Body of pancreas (tissue), 4 donors: ENCODE results near the gene PHKB. TPM values are rescaled to one million over a fixed set of nuclear protein-coding genes. Genes with fewer than 3 reads are reported as not detected.
A peak's percentile ranks its signal among the peaks of the same experiment; 100 is the strongest.

ENCODE experiments used
- ATAC-seq: fragments of 150-250 bp; one replicate; pipeline ENCODE4 v1.9.1; 2016
- DNase-seq, 4 donors: peaks; one replicate each; pipeline ENCODE4 v3.0.0-alpha.2; 2019
- H3K27ac ChIP-seq, 4 donors: fragments of 200-600 bp; sonication (generic); 1 replicate in 3 of 4; 2 replicates in 1 of 4; pipeline versions ENCODE4 v1.5.1 to v1.6.1; 2016 to 2019; ENCODE audit warnings: mild to moderate bottlenecking in 1 of 4, mixed read lengths in 1 of 4, moderate library complexity in 1 of 4
- H3K27me3 ChIP-seq, 2 donors: fragments of 200-600 bp; sonication (generic); one replicate each; pipeline ENCODE4 v1.6.0; 2016; ENCODE audit warnings: mild to moderate bottlenecking in 1 of 2
- H3K36me3 ChIP-seq, 2 donors: fragments of 200-600 bp; sonication (generic); replicated peaks in 1 of 2; 2 replicates each; pipeline ENCODE4 v1.5.1; 2016; ENCODE audit warnings: low read depth in 2 of 2; ENCODE audit not compliant: insufficient read depth in 1 of 2
- H3K4me1 ChIP-seq: fragments of 200-600 bp; sonication (generic); one replicate; pipeline ENCODE4 v1.6.0; 2016
- H3K4me3 ChIP-seq, 2 donors: fragments of 200-600 bp; sonication (generic); 1 replicate in 1 of 2; 2 replicates in 1 of 2; pipeline ENCODE4 v1.5.1; 2016 to 2019
- H3K9me3 ChIP-seq, 3 donors: fragments of 200-600 bp; sonication (generic); 1 replicate in 2 of 3; 2 replicates in 1 of 3; pipeline ENCODE4 v1.5.1; 2016
- POLR2A ChIP-seq, 3 donors: fragments of 450-650 bp; IDR thresholded peaks; one replicate each; pipeline ENCODE4 v1.6.1; 2016; ENCODE audit warnings: antibody characterized with exemption in 3 of 3, mild to moderate bottlenecking in 2 of 3
- WGBS, 2 donors: methylation state at CpG; one replicate each; pipeline ENCODE4 v1.1.5; 2017; 5-methylcytosine and 5-hydroxymethylcytosine counted together
- intact Hi-C: fragments of 100-400 bp; cut with DNase I; formaldehyde crosslinking; loops from one replicate; pipeline ENCODE4 v1.15.1; 2023
- total RNA-seq, 2 donors: library from RNA; depleted of rRNA; stranded (reverse); fragments of >200 nt; gene quantifications; one replicate each; pipeline ENCODE4 v1.1.0, GENCODE V29; 2016
- TF ChIP-seq, protein P1 (sequence below), 7 experiments: fragments of 450-650 bp in 4 of 7; fragments of 200-600 bp in 3 of 7; sonication (generic) in 3 of 7; IDR thresholded peaks; one replicate each; pipeline ENCODE4 v1.5.1; 2016 to 2019; ENCODE audit warnings: antibody characterized with exemption in 7 of 7

The PHKB gene
- 10 to 100 TPM; 41.5 to 72.5 TPM for total RNA-seq

DNA sequence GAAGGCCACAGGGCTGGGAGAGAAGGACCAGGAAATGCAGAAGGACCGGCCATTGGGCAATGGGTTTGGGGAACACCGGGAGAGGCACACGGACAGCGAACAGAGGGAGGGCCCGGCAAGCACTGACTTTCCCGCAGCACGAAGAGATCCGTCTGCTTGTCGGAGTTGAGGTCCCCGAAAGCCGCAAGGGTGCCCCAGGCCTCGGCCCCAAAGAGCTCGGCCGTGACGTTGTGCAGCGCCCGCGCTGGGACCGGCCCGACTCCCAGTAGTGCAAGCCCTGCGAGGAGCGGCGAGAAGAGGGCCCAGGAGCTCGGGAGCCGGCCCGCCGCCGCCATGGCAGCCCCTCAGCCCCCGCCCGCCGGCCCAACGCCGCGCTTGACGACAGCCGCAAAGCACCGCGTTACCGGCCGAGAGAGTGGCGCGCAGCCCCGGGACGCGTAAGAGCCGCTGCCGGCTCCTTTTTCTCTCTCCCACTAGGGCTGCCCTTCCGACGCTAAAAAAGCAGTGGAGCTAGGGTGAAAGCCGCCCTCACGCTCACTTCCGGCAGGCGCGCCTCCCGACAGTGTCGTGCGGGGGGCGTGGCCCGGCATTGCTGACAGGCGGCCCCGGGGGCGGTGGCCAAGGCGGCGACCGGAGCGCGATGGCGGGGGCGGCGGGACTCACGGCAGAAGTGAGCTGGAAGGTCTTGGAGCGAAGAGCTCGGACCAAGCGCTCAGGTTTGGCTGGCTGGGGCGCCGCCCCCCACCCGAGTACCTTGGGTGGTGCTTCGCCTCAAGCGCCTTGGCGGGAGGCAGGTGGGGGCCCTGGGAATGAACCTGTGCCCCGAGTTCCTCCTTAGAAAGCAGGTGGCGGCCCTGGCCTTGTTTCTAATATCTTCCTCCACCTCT lies at the start of gene PHKB, which contains the start of gene ITFG1:
PHKB (plus strand) TSS at position 621 of the 887 bp plus-strand sequence; CDS start at position 641, 20 bp downstream.
ITFG1 (minus strand) TSS at position 353 of the 887 bp plus-strand sequence; CDS start at position 335, 18 bp downstream.
- peak within 1 kb of the TSS; percentile 94 to 99 (median 98) for H3K27ac ChIP-seq
- no peaks in the 10 kb centered on the region for H3K27me3 ChIP-seq
- H3K9me3 ChIP-seq: no peaks in the 10 kb centered on the region
- 0 to 1% methylated on average over 44 to 75 of the region's 82 CpGs for WGBS, 2 donors
- ATAC-seq: peak; percentile 95
- H3K4me1 ChIP-seq: peaks cover 37% of the 10 kb centered on the region
- DNase-seq: peak; percentile 88 to 95 (median 92)
- TF ChIP-seq, protein P1, sequence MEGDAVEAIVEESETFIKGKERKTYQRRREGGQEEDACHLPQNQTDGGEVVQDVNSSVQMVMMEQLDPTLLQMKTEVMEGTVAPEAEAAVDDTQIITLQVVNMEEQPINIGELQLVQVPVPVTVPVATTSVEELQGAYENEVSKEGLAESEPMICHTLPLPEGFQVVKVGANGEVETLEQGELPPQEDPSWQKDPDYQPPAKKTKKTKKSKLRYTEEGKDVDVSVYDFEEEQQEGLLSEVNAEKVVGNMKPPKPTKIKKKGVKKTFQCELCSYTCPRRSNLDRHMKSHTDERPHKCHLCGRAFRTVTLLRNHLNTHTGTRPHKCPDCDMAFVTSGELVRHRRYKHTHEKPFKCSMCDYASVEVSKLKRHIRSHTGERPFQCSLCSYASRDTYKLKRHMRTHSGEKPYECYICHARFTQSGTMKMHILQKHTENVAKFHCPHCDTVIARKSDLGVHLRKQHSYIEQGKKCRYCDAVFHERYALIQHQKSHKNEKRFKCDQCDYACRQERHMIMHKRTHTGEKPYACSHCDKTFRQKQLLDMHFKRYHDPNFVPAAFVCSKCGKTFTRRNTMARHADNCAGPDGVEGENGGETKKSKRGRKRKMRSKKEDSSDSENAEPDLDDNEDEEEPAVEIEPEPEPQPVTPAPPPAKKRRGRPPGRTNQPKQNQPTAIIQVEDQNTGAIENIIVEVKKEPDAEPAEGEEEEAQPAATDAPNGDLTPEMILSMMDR (IDR thresholded peaks at IDR 0.05): peak in 3 of 7 experiments; percentile 12 to 30 (median 19)
- peak; percentile 46 to 75 (median 72) for TF ChIP-seq POLR2A (IDR thresholded peaks at IDR 0.05)
- H3K36me3 ChIP-seq: no peaks in the 10 kb centered on the region
- peak within 1 kb of the TSS; percentile 76 to 81 for H3K4me3 ChIP-seq
- intact Hi-C loops: no loop called here

GRCh38 chr16:47413041-47413440 lies 48.1 kb upstream of the PHKB start:
- no peaks in the 10 kb centered on the region for H3K27me3 ChIP-seq
- H3K4me1 ChIP-seq: no peaks in the 10 kb centered on the region
- DNase-seq (no peak), ATAC-seq (no peak)
- intact Hi-C loops: no loop called here
- no peaks in the 10 kb centered on the region for H3K36me3 ChIP-seq
- no peaks in the 10 kb centered on the region for H3K9me3 ChIP-seq
- TF ChIP-seq, protein P1 (IDR thresholded peaks at IDR 0.05): no peak
- TF ChIP-seq POLR2A (IDR thresholded peaks at IDR 0.05): no peak
- no peak overlapping the region for H3K27ac ChIP-seq
- no peak overlapping the region for H3K4me3 ChIP-seq
- 74 to 100% methylated on average over 1 of the region's 1 CpG for WGBS, 2 donors

- TF ChIP-seq, protein P1 (IDR thresholded peaks at IDR 0.05): no peak
- TF ChIP-seq POLR2A (IDR thresholded peaks at IDR 0.05): no peak
- 100% methylated on average over 1 of the region's 1 CpG for WGBS, 2 donors
- no peaks in the 10 kb centered on the region for H3K36me3 ChIP-seq
- no peak for ATAC-seq
- intact Hi-C loops: no loop called here
- no peaks in the 10 kb centered on the region for H3K4me1 ChIP-seq
- no peaks in the 10 kb centered on the region for H3K9me3 ChIP-seq
- H3K27me3 ChIP-seq: no peaks in the 10 kb centered on the region
- H3K27ac ChIP-seq: no peak overlapping the region
- no peak overlapping the region for H3K4me3 ChIP-seq
- DNase-seq: no peak
Measured at GRCh38 chr16:47416869-47417268, 44.3 kb upstream of the PHKB start.

GRCh38 chr16:47424846-47425245 lies 36.3 kb upstream of the PHKB start:
- WGBS, 2 donors: 92 to 100% methylated on average over 13 of the region's 13 CpGs
- no peak overlapping the region for H3K4me3 ChIP-seq
- intact Hi-C loops: no loop called here

More at GRCh38 chr16:47424846-47425245, 36.3 kb upstream of the PHKB start:
- TF ChIP-seq, protein P1 (IDR thresholded peaks at IDR 0.05): no peak
- no peak for TF ChIP-seq POLR2A (IDR thresholded peaks at IDR 0.05)
- H3K36me3 ChIP-seq: peaks cover 0 to 6% of the 10 kb centered on the region in 2 donors
- no peaks in the 10 kb centered on the region for H3K27me3 ChIP-seq
- no peaks in the 10 kb centered on the region for H3K9me3 ChIP-seq
- no peak overlapping the region for H3K27ac ChIP-seq
- no peak for DNase-seq
- no peaks in the 10 kb centered on the region for H3K4me1 ChIP-seq
- ATAC-seq: no peak
